ENCODE results near the gene TCTN1.
"Not testable (repeated sequence)": the region's sequence is repeated elsewhere in the genome, so short reads cannot be mapped to it uniquely, and the experiment has no call there.

Gene TCTN1

DNA sequence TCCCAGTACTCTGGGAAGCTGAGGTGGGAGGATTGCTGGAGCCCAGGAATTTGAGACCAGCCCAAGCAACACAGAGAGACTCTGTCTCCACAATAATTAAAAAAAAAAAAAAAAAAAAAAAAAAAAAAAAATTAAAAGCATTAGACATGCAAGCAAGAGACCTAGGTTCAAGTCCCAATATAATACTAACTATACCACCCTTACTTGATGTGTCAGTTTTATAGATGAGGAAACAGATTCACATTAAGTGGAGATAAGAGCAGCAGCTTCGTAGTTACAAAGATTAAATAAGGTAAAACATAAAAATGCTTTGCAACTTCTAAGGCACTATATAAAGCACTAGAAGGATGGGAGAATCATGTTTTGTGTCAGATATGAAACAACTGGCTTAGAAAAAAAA, 39.9 kb upstream of the TCTN1 start:
- Histone ChIP-seq H3K9me3 (no peaks in the 10 kb centered on the region), H3K36me3 (no peaks in the 10 kb centered on the region), H3K27ac (no peak overlapping the region), H3K4me1 (ENCODE audit: control insufficient read depth in 1 of 2, insufficient read depth in 1 of 2, low read depth in 1 of 2, low read length in 1 of 2) (peaks cover 23 to 28% of the 10 kb centered on the region in 2 experiments), H3K4me3 (ENCODE audit: low read depth in 1 of 2, low read length in 1 of 2) (no peak overlapping the region), H3K27me3 (no peaks in the 10 kb centered on the region)
- TF ChIP-seq, protein P1, sequence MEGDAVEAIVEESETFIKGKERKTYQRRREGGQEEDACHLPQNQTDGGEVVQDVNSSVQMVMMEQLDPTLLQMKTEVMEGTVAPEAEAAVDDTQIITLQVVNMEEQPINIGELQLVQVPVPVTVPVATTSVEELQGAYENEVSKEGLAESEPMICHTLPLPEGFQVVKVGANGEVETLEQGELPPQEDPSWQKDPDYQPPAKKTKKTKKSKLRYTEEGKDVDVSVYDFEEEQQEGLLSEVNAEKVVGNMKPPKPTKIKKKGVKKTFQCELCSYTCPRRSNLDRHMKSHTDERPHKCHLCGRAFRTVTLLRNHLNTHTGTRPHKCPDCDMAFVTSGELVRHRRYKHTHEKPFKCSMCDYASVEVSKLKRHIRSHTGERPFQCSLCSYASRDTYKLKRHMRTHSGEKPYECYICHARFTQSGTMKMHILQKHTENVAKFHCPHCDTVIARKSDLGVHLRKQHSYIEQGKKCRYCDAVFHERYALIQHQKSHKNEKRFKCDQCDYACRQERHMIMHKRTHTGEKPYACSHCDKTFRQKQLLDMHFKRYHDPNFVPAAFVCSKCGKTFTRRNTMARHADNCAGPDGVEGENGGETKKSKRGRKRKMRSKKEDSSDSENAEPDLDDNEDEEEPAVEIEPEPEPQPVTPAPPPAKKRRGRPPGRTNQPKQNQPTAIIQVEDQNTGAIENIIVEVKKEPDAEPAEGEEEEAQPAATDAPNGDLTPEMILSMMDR (IDR thresholded peaks at IDR 0.05) = no peak

DNA sequence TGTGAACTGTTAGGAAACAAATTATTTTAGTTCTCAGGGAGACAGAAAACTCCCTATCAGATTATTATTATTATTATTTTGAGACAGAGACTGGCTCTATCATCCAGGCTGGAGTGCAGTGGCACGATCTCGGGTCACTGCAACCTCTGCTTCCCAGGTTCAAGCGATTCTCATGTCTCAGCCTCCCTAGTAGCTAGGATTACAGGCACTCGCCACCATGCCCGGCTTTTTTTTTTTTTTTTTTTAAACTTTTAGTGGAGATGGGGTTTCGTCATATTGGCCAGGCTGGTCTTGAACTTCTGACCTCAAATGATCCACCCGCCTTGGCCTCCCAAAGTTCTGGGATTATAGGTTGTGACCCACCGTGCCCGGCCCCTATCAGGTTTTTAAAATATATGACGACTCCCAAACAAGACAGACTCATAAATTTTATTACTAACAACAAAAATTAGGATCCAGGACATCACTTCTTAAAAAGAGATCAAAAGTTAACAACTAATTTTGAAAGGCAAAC, 39.2 kb upstream of the TCTN1 start:
- peaks cover 23 to 31% of the 10 kb centered on the region in 2 experiments for H3K4me1 ChIP-seq (ENCODE audit: control insufficient read depth in 1 of 2, insufficient read depth in 1 of 2, low read depth in 1 of 2, low read length in 1 of 2)
- not testable (repeated sequence) for H3K27me3 ChIP-seq; H3K27ac ChIP-seq; H3K36me3 ChIP-seq; H3K9me3 ChIP-seq; H3K4me3 ChIP-seq (ENCODE audit: low read depth in 1 of 2, low read length in 1 of 2)

DNA sequence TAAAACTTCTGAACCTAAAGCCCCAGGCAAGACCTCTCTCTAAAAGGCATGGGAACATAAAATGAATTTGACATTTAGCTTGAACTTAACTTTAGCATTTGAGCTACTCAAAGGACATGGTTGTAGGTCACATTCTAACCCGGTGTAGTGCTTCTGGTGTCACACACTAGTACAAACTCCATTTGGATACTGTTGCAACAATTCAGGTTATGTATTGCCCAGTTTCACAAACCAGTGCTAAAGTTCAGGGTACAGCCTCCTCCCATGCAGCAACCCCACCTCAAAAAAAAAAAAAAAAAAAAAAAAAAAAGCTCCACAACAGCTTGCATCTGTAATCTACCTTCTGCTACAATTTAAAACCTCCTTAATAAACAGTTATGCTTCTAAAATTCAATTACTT, 38.6 kb upstream of the TCTN1 start:
- peaks cover 27 to 31% of the 10 kb centered on the region in 2 experiments for H3K4me1 ChIP-seq (ENCODE audit: control insufficient read depth in 1 of 2, insufficient read depth in 1 of 2, low read depth in 1 of 2, low read length in 1 of 2)
- H3K36me3 ChIP-seq = no peaks in the 10 kb centered on the region
- TF ChIP-seq, protein P1 (IDR thresholded peaks at IDR 0.05) = no peak
- no peak overlapping the region for H3K4me3 ChIP-seq (ENCODE audit: low read depth in 1 of 2, low read length in 1 of 2)
- no peak overlapping the region for H3K27ac ChIP-seq
- H3K27me3 ChIP-seq = no peaks in the 10 kb centered on the region
- no peaks in the 10 kb centered on the region for H3K9me3 ChIP-seq

DNA sequence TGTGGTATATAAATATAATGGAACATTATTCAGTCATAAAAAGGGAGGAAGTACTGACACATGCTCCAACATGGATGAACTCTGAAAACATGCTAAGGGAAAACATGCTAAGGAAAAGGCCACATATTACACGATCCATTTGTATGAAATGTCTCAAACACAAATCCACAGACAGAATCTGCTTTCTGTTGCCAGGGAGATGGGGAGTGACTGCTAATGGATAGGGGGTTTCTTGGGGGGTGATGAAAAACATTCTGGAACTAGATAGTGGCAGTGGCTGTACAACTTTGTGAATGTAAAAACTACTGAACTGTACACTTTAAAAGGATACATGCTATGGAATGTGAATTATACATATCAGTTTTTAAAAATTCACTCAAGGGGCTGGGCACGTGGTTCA, 37.4 kb upstream of the TCTN1 start:
- Histone ChIP-seq H3K27me3 (no peaks in the 10 kb centered on the region), H3K36me3 (no peaks in the 10 kb centered on the region), H3K27ac (no peak overlapping the region), H3K9me3 (no peaks in the 10 kb centered on the region), H3K4me3 (ENCODE audit: low read depth in 1 of 2, low read length in 1 of 2) (no peak overlapping the region), H3K4me1 (ENCODE audit: control insufficient read depth in 1 of 2, insufficient read depth in 1 of 2, low read depth in 1 of 2, low read length in 1 of 2) (peaks cover 38 to 41% of the 10 kb centered on the region in 2 experiments)
- TF ChIP-seq, protein P1 (IDR thresholded peaks at IDR 0.05) = no peak

DNA sequence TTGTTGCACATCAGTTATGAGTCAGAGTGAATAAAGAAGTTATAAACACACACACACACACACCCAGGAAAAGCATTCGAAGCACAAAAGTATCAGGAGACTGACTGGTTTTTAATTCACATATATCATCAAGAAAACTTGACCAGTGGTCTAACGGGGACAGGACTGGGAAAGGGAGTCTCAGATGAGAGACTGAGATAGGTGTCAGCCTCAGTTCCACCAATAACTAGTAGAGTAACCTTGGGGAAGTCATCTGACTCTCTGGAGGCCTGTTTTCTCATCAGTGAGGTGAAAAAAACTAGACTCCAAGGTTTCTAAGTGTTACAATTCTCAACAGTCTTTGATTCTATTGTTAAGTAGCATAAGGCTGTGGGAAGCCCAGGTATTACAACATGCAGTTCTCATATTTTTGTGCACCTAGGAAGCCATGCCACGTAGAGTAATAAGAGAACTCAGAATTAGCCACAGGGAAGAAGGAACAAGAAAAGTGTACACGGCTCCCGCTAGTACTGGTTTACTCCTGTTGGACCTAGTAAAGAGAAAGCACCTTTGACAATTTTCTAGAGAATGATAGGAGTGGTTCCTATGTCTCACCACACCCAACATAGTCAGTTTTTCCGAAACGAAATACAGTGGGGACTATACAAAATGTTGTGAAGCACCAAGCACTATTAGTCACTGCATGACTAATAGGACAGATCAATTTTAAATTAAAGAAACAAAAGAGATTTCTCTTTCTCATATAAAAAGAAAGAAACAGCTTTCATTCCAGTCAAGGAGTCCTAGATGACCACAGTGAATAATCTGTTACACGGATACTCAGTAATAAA, 35.9 kb upstream of the TCTN1 start:
- peak overlapping the region; percentile 86 for H3K27ac ChIP-seq
- TF ChIP-seq, protein P1 (IDR thresholded peaks at IDR 0.05) = no peak
- no peaks in the 10 kb centered on the region for H3K9me3 ChIP-seq
- no peaks in the 10 kb centered on the region for H3K36me3 ChIP-seq
- peaks cover 45 to 51% of the 10 kb centered on the region in 2 experiments for H3K4me1 ChIP-seq (ENCODE audit: control insufficient read depth in 1 of 2, insufficient read depth in 1 of 2, low read depth in 1 of 2, low read length in 1 of 2)
- peak overlapping the region; percentile 7 to 15 for H3K4me3 ChIP-seq (ENCODE audit: low read depth in 1 of 2, low read length in 1 of 2)
- no peaks in the 10 kb centered on the region for H3K27me3 ChIP-seq
